Epithelial cell of proximal tubule (primary cell): Measurements from ENCODE around the gene STAM. TPM values are rescaled to one million over a fixed set of nuclear protein-coding genes. Genes with fewer than 3 reads are reported as not detected.
"Not testable (repeated sequence)": the region's sequence is repeated elsewhere in the genome, so short reads cannot be mapped to it uniquely, and the experiment has no call there.

Source experiments
- DNase-seq: peaks from one replicate; pipeline ENCODE4 v3.0.0-alpha.2; 2011; ENCODE audit warnings: low read depth
- H3K4me3 ChIP-seq: 2 replicates; pipeline ENCODE4 v1.5.1; 2011; ENCODE audit warnings: low read depth, mild to moderate bottlenecking, low read length
- total RNA-seq: library from RNA; depleted of rRNA; stranded (reverse); fragments of >200 nt; gene quantifications from 2 replicates; pipeline ENCODE4 v1.2.3, GENCODE V29; 2015
- TF ChIP-seq, protein P1 (sequence below): conservative IDR thresholded peaks from 2 replicates; pipeline ENCODE4 v1.5.1; 2012; ENCODE audit warnings: low read depth, mild to moderate bottlenecking, low read length

The STAM gene
- total RNA-seq, 1 donor from 2014 or later, result 21.6 TPM

DNA sequence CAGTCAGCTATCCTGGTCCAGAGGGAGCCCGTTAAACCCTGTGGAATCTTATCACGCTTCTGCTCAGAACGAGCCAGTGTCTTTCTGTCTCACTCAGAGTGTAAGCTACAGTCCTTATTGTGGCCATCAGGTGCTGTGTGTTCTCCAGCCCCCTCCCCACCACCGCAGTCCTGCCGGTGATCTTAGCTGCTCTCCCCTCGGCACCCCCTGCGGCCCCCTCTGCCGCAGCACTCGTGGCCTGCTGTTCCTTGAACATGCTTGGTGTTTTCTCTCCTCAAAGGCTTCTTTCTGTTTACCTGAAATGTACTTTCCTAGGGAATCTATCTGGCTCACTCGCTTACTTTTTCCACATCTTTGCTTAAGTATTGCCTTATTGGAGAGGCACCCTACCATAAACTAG is 69.8 kb downstream of the STAM start:
- TF ChIP-seq, protein P1, sequence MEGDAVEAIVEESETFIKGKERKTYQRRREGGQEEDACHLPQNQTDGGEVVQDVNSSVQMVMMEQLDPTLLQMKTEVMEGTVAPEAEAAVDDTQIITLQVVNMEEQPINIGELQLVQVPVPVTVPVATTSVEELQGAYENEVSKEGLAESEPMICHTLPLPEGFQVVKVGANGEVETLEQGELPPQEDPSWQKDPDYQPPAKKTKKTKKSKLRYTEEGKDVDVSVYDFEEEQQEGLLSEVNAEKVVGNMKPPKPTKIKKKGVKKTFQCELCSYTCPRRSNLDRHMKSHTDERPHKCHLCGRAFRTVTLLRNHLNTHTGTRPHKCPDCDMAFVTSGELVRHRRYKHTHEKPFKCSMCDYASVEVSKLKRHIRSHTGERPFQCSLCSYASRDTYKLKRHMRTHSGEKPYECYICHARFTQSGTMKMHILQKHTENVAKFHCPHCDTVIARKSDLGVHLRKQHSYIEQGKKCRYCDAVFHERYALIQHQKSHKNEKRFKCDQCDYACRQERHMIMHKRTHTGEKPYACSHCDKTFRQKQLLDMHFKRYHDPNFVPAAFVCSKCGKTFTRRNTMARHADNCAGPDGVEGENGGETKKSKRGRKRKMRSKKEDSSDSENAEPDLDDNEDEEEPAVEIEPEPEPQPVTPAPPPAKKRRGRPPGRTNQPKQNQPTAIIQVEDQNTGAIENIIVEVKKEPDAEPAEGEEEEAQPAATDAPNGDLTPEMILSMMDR, result no peak
- no peak overlapping the region for H3K4me3 ChIP-seq
- no peak for DNase-seq

- no peak overlapping the region for H3K4me3 ChIP-seq
- DNase-seq, result no peak
- TF ChIP-seq, protein P1, result no peak
Observed at GRCh38 chr10:17716161-17716560, 72.2 kb downstream of the STAM start.

DNA sequence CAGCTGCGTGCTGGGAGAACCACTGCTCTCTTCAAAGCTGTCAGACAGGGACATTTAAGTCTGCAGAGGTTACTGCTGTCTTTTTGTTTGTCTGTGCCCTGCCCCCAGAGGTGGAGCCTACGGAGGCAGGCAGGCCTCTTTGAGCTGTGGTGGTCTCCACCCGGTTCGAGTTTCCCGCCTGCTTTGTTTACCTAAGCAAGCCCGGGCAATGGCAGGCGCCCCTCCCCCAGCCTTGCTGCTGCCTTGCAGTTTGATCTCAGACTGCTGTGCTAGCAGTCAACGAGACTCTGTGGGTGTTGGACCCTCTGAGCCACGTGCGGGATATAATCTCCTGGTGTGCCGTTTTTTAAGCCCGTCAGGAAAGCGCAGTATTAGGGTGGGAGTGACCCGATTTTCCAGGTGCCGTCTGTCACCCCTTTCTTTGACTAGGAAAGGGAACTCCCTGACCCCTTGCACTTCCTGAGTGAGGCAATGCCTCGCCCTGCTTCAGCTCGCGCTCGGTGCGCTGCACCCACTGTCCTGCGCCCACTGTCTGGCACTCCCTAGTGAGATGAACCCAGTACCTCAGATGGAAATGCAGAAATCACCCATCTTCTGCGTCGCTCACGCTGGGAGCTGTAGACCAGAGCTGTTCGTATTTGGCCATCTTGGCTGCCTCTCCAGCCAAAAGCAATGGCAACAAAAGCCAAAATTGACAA is 78.5 kb downstream of the STAM start:
- not testable (repeated sequence) for DNase-seq, H3K4me3 ChIP-seq

DNA sequence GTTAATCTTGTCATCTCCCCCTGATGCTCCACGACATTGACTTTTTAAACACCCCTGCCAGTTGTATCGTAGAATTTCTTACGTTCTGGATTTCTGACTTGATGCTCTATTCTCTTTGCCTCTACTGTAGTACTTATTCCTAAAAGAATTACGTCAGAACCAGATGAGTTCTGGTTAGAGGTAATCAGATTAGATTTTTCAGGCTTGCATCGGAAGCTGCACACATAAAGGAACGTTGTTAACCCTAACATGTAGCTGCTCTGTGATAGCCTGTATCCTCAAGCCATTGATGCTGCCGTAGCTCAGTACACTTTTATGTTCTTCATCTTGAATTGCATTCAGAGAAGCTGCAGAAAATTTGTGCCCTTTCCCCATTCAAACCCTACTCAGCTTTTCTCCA is 81.8 kb downstream of the STAM start:
- no peak for DNase-seq
- H3K4me3 ChIP-seq, result no peak overlapping the region
- TF ChIP-seq, protein P1, result no peak

- no peak overlapping the region for H3K4me3 ChIP-seq
- no peak for DNase-seq
- TF ChIP-seq, protein P1, result no peak
Observed at GRCh38 chr10:17729630-17730029, 85.7 kb downstream of the STAM start.

DNA sequence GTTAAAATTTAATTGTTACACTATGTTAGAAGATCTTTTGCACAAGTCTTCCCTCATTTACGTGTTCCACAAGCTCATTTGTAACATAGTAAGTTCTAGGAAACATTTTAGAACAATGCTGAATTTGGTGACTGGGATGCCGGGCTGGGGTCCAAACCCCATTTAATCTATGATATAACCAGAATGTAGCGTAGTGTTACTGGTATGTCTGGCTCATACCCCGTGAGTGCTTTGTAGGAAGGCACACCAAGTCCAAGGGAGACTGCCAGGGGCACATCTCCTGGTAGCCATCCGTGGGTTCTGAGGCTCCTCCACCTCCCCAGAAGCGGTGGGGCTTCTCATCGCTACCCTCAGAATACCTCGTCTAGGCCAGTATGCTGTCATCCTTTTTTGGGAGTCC is 86.7 kb downstream of the STAM start:
- TF ChIP-seq, protein P1, result no peak
- DNase-seq, result no peak

DNA sequence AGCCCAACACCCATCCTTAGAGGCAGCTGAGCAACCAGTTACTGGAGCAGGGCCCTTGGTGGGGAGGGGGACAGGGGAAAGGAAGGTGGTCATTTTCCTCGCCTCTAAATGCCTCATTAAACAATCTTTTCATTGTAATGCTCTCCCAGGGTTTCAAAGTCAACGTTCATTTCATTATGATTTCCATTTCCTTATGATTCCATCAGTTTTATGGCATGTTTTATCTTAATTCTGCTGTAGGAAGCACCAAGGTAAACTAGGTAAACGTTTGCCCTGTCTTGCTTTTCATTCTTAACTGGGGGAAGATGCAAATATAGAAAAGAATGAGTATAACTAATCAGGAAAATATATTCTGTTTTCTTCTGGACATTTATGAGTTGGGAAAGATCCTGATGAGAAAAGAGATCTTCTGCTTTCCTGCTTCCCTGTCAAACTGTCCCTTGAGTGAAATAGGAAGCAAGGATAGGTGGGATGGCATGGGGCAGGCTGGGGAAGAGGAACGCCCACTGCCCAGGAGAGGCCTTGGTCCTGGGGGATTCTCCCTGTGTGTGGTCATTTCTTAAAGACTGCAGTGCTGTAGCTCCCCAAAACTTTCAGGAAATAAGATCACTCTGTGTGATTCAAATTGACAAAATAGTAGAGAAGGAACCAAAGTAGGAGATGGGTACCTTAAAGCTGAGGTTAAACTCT is 87.5 kb downstream of the STAM start:
- TF ChIP-seq, protein P1, result no peak

More for the DNA sequence above, 86.7 kb downstream of the STAM start:
- no peak overlapping the region for H3K4me3 ChIP-seq

More for the DNA sequence above, 87.5 kb downstream of the STAM start:
- no peak overlapping the region for H3K4me3 ChIP-seq
- no peak for DNase-seq
